GM19468 (cell line): ENCODE results near the gene COL27A1.

ENCODE experiments used
- ATAC-seq: cut with Tn5 transposase; IDR thresholded peaks from one replicate; pipeline ENCODE4 v1.9.1; 2021; ENCODE audit warnings: mild to moderate bottlenecking, moderate library complexity, moderate number of reproducible peaks; ENCODE audit not compliant: unreplicated experiment; ENCODE audit errors: extremely low read depth

The COL27A1 gene

DNA sequence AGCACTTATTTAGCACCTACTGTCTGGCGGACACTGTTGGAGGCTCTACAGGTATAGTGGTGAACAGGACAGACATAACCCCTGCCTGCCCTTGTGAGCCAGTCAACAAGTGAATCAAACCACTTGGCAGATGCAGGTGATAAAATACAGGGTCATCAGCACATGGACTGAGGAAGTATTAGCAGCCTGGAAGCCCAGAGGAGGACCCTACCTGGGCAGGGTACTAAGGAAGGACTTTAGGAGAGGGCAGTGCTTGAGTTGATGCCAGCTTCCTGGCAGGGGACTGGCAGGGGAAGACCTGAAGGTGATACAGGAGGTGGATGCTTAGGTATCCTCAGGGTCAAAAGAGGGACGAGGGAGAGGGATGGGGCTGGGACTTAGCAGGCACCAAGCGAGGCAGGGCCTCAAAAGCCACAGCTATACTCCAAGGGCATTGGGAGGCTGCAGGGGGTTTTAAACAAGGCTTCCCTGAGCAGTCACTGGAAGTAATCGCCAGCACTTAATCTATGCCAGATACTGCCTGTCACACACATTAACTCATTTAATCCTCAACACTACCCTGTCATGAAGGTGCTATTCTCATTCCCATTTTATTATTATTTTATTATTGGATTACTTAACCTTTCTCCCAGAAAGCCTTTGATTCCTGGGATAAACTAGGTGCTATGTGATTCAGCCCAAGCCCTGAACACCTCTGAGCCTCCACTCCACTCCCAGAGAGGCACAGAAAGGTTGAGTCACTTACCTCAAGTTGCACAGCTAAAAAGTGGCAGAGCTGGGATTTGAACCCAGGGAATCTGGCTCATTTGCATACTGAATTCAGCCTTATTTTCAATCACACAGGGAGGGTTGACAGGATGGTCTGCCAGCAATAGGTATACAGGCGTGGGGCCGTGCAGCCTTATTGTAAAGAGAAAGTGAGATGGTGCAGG lies 103.8 kb downstream of the COL27A1 start:
- no peak for ATAC-seq

DNA sequence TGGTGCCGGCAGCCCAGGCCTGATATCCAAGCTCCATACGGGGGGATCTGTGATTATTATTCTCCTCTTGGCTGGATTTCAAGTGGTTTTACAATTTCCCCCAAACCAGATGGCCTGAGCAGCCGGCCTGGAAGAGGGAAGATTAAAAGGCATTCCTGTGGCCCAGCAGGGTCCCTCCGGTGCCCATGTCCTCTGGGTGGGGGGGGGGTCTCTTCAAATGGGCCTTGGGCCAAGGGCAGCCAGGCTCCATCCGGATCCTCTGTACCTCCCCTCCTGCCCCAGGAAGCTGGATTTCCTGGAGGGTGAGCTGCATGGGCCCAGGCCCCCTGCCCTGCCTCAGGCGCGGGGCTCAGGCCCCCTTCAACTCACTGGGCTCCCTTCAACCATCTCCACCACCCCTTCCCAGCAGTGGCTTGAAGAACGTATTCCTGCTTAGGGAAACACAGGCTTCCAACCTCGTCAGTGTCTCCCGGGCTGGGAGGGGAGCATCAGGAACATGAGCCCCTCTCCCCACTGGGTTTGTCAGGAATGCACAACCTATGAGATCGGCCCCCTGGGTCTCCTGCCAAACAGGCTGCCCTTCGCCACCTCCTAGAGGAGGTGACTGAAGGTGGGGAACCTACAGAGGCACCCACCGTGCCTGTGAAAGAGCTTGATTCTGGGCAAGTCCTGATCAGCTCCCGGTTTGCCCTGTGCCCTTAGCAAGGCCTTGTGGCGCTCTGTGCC lies 104.6 kb downstream of the COL27A1 start:
- ATAC-seq = no peak

DNA sequence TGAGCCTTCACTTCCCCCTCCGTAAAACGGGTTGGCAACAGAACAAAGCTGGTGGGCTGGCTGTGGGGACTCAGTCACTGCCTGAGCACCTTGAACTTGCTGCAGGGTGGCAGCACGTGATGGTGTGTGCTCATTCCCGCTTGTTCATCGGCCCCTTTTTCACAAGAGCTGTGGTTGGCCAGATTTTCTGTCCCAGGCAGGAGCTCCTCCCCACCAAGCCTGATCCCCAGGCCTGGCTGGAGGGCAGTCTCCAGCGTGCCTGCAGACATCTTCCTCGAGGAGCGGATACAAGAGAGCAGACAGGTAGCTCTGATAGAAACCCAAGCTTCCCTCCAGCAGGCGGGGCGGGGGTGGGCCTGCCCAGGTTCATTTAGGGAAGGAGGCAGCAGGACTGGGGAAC lies 105.7 kb downstream of the COL27A1 start:
- no peak for ATAC-seq

GRCh38 chr9:114261987-114262386 lies 106.7 kb downstream of the COL27A1 start:
- ATAC-seq = no peak

DNA sequence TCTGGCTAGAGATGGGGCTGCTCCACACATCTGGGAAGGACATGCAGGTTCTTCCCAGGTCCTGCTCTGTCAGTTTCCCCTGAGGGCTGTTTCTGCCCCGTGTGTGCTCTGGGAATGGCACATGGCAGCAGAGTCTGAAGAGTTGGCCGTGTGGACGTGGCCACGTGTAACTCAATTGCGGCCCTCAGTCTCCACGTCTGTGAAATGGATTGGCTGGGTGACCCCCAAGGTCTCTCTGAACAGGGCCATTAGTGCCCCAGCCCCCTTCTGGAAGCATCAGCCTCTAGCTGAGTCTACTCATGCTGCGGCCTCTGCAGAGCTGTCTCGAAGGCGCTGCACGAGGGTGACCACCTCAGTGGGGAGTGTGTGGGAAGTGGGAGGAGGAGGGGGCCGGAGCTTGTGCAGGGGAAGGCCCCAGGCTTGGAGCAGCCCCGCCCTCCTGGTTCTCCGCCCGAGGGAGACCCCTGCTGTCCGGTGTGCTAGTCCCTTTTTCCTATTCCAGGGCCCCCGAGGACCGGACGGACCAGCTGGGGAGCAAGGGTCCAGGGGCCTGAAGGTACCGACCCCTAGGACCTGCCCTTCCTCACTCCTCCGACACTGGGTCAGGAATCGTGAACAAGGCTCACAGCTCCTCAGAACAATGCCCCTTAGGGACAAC lies 108.6 kb downstream of the COL27A1 start:
- no peak for ATAC-seq

GRCh38 chr9:114264806-114265550 lies 109.6 kb downstream of the COL27A1 start:
- ATAC-seq = no peak

- ATAC-seq = no peak
These were observed 111.6 kb downstream of the COL27A1 start for GRCh38 chr9:114266969-114267368.

DNA sequence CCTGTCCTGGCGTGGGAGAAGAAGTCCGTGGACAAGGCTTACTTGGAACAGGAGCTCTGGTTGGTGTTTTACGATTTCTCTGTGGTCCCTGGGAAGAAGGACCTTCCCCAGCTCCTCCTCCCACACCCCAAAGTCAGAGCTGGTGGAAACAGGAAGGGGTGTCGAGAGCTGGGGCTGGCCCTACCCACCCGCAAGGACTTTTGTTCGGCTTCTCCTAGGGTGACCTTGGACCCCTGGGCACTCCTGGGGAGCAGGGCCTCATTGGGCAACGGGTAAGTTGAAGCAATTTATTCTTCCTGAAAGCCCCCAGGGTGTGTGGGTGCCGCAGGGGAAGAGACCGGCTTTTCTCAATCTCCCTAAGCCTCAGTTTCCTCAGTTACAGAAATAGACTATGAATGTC lies 113.7 kb downstream of the COL27A1 start:
- no peak for ATAC-seq

- no peak for ATAC-seq
These were observed 115.0 kb downstream of the COL27A1 start for GRCh38 chr9:114270120-114270975.

- no peak for ATAC-seq
These were observed 116.5 kb downstream of the COL27A1 start for GRCh38 chr9:114271556-114272510.

- ATAC-seq = no peak
These were observed 117.5 kb downstream of the COL27A1 start for GRCh38 chr9:114272739-114273431.

DNA sequence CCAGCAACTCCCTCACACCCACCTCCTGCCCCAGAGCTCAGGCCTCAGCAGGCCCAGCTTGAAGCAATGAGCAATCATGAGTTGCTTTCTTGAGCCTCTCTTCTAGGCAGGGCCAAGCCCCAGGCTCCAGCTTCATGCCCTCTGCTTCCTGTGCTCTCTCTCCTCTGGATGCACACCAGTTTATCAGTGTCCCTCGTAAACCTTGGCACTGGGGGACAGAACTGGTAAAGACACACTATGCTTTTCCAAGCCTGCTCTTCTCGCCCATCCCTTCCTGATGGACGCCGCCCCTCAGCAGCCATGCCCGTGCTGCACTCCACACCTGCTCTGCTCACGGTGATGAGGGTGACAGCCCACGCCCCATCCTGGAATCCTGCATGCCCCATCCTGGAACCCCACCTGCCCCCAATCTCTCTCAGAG lies 118.1 kb downstream of the COL27A1 start:
- ATAC-seq = no peak

DNA sequence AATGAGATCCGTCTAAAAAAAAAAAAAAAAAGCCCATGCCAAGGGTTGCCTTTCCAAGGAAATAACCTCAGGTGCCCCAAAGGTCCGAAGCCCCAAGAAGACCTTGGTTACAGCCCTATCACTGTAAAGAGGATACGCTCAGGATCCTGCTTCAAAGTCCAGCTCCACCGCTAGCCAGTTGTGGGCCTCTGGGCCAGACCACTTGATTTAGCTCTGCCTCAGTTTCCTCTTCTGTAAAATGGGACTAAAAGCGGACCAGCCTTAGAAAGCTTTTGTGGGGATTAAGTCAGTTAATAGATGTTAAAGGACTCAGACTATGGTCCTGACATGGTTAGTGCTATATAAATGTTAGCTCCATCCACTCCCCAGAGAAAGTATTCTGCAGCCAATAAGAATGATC lies 118.9 kb downstream of the COL27A1 start:
- ATAC-seq = no peak

GRCh38 chr9:114275246-114276004 lies 120.1 kb downstream of the COL27A1 start:
- ATAC-seq = no peak

GRCh38 chr9:114276908-114277821 lies 121.8 kb downstream of the COL27A1 start:
- ATAC-seq = no peak

- no peak for ATAC-seq
These were observed 123.0 kb downstream of the COL27A1 start for GRCh38 chr9:114278356-114278755.
